ENCODE data around the gene BCO1.

BCO1 gene

GRCh38 chr16:81316176-81316496 lies 77.6 kb downstream of the BCO1 start:
- Histone ChIP-seq H3K4me1 (ENCODE audit: control insufficient read depth, insufficient read depth, low read length) (peaks cover 32% of the 10 kb centered on the region), H3K9me3 (ENCODE audit: control insufficient read depth in 2 of 2, low read length in 2 of 2) (no peaks in the 10 kb centered on the region), H3K27ac (ENCODE audit: low read length) (no peak overlapping the region), H3K27me3 (ENCODE audit: control insufficient read depth in 1 of 2, insufficient read depth in 2 of 2, low read length in 2 of 2) (no peaks in the 10 kb centered on the region), H3K36me3 (ENCODE audit: control insufficient read depth in 2 of 2, insufficient read depth in 2 of 2, low read length in 2 of 2) (peaks cover 0 to 4% of the 10 kb centered on the region in 2 donors), H3K4me3 (ENCODE audit: low read length in 2 of 2) (peak overlapping the region; percentile 99), H3K9ac (ENCODE audit: low read length in 2 of 2) (peak overlapping the region; percentile 67 to 69)

- no peak overlapping the region for H3K4me3 ChIP-seq (ENCODE audit: low read length in 2 of 2)
- no peaks in the 10 kb centered on the region for H3K36me3 ChIP-seq (ENCODE audit: control insufficient read depth in 2 of 2, insufficient read depth in 2 of 2, low read length in 2 of 2)
- H3K9me3 ChIP-seq (ENCODE audit: control insufficient read depth in 2 of 2, low read length in 2 of 2) = no peaks in the 10 kb centered on the region
- no peak overlapping the region for H3K9ac ChIP-seq (ENCODE audit: low read length in 2 of 2)
- H3K27me3 ChIP-seq (ENCODE audit: control insufficient read depth in 1 of 2, insufficient read depth in 2 of 2, low read length in 2 of 2) = no peaks in the 10 kb centered on the region
- no peak overlapping the region for H3K27ac ChIP-seq (ENCODE audit: low read length)
- peaks cover 26% of the 10 kb centered on the region for H3K4me1 ChIP-seq (ENCODE audit: control insufficient read depth, insufficient read depth, low read length)
Measured at GRCh38 chr16:81318711-81319110, 80.2 kb downstream of the BCO1 start.

GRCh38 chr16:81319221-81319912 lies 80.9 kb downstream of the BCO1 start:
- no peak overlapping the region for H3K4me3 ChIP-seq (ENCODE audit: low read length in 2 of 2)
- no peak overlapping the region for H3K27ac ChIP-seq (ENCODE audit: low read length)
- H3K27me3 ChIP-seq (ENCODE audit: control insufficient read depth in 1 of 2, insufficient read depth in 2 of 2, low read length in 2 of 2) = no peaks in the 10 kb centered on the region
- no peaks in the 10 kb centered on the region for H3K36me3 ChIP-seq (ENCODE audit: control insufficient read depth in 2 of 2, insufficient read depth in 2 of 2, low read length in 2 of 2)
- no peak overlapping the region for H3K9ac ChIP-seq (ENCODE audit: low read length in 2 of 2)
- H3K4me1 ChIP-seq (ENCODE audit: control insufficient read depth, insufficient read depth, low read length) = peaks cover 20% of the 10 kb centered on the region
- H3K9me3 ChIP-seq (ENCODE audit: control insufficient read depth in 2 of 2, low read length in 2 of 2) = no peaks in the 10 kb centered on the region

- Histone ChIP-seq H3K4me1 (ENCODE audit: control insufficient read depth, insufficient read depth, low read length) (peaks cover 15% of the 10 kb centered on the region), H3K36me3 (ENCODE audit: control insufficient read depth in 2 of 2, insufficient read depth in 2 of 2, low read length in 2 of 2) (no peaks in the 10 kb centered on the region), H3K9me3 (ENCODE audit: control insufficient read depth in 2 of 2, low read length in 2 of 2) (no peaks in the 10 kb centered on the region), H3K27me3 (ENCODE audit: control insufficient read depth in 1 of 2, insufficient read depth in 2 of 2, low read length in 2 of 2) (no peaks in the 10 kb centered on the region), H3K9ac (ENCODE audit: low read length in 2 of 2) (no peak overlapping the region), H3K4me3 (ENCODE audit: low read length in 2 of 2) (no peak overlapping the region), H3K27ac (ENCODE audit: low read length) (no peak overlapping the region)
Measured at GRCh38 chr16:81321039-81321438, 82.5 kb downstream of the BCO1 start.

GRCh38 chr16:81321536-81321935 lies 83.0 kb downstream of the BCO1 start:
- H3K36me3 ChIP-seq (ENCODE audit: control insufficient read depth in 2 of 2, insufficient read depth in 2 of 2, low read length in 2 of 2) = no peaks in the 10 kb centered on the region
- no peak overlapping the region for H3K4me3 ChIP-seq (ENCODE audit: low read length in 2 of 2)
- H3K9me3 ChIP-seq (ENCODE audit: control insufficient read depth in 2 of 2, low read length in 2 of 2) = no peaks in the 10 kb centered on the region
- H3K27ac ChIP-seq (ENCODE audit: low read length) = no peak overlapping the region
- H3K9ac ChIP-seq (ENCODE audit: low read length in 2 of 2) = no peak overlapping the region
- no peaks in the 10 kb centered on the region for H3K27me3 ChIP-seq (ENCODE audit: control insufficient read depth in 1 of 2, insufficient read depth in 2 of 2, low read length in 2 of 2)
- H3K4me1 ChIP-seq (ENCODE audit: control insufficient read depth, insufficient read depth, low read length) = peaks cover 10% of the 10 kb centered on the region

- H3K27ac ChIP-seq (ENCODE audit: low read length) = no peak overlapping the region
- no peak overlapping the region for H3K9ac ChIP-seq (ENCODE audit: low read length in 2 of 2)
- H3K27me3 ChIP-seq (ENCODE audit: control insufficient read depth in 1 of 2, insufficient read depth in 2 of 2, low read length in 2 of 2) = no peaks in the 10 kb centered on the region
- no peak overlapping the region for H3K4me3 ChIP-seq (ENCODE audit: low read length in 2 of 2)
- no peaks in the 10 kb centered on the region for H3K9me3 ChIP-seq (ENCODE audit: control insufficient read depth in 2 of 2, low read length in 2 of 2)
- no peaks in the 10 kb centered on the region for H3K36me3 ChIP-seq (ENCODE audit: control insufficient read depth in 2 of 2, insufficient read depth in 2 of 2, low read length in 2 of 2)
- H3K4me1 ChIP-seq (ENCODE audit: control insufficient read depth, insufficient read depth, low read length) = peaks cover 3% of the 10 kb centered on the region
Measured at GRCh38 chr16:81324808-81325207, 86.3 kb downstream of the BCO1 start.

- H3K27me3 ChIP-seq (ENCODE audit: control insufficient read depth in 1 of 2, insufficient read depth in 2 of 2, low read length in 2 of 2) = no peaks in the 10 kb centered on the region
- H3K9ac ChIP-seq (ENCODE audit: low read length in 2 of 2) = no peak overlapping the region
- H3K27ac ChIP-seq (ENCODE audit: low read length) = no peak overlapping the region
- H3K4me3 ChIP-seq (ENCODE audit: low read length in 2 of 2) = no peak overlapping the region
- H3K9me3 ChIP-seq (ENCODE audit: control insufficient read depth in 2 of 2, low read length in 2 of 2) = no peaks in the 10 kb centered on the region
- H3K4me1 ChIP-seq (ENCODE audit: control insufficient read depth, insufficient read depth, low read length) = no peaks in the 10 kb centered on the region
- H3K36me3 ChIP-seq (ENCODE audit: control insufficient read depth in 2 of 2, insufficient read depth in 2 of 2, low read length in 2 of 2) = no peaks in the 10 kb centered on the region
Measured at GRCh38 chr16:81327011-81327410, 88.5 kb downstream of the BCO1 start.

- no peaks in the 10 kb centered on the region for H3K4me1 ChIP-seq (ENCODE audit: control insufficient read depth, insufficient read depth, low read length)
- no peak overlapping the region for H3K4me3 ChIP-seq (ENCODE audit: low read length in 2 of 2)
- H3K36me3 ChIP-seq (ENCODE audit: control insufficient read depth in 2 of 2, insufficient read depth in 2 of 2, low read length in 2 of 2) = peaks cover 0 to 2% of the 10 kb centered on the region in 2 donors
- no peaks in the 10 kb centered on the region for H3K27me3 ChIP-seq (ENCODE audit: control insufficient read depth in 1 of 2, insufficient read depth in 2 of 2, low read length in 2 of 2)
- H3K9me3 ChIP-seq (ENCODE audit: control insufficient read depth in 2 of 2, low read length in 2 of 2) = no peaks in the 10 kb centered on the region
- no peak overlapping the region for H3K9ac ChIP-seq (ENCODE audit: low read length in 2 of 2)
- H3K27ac ChIP-seq (ENCODE audit: low read length) = no peak overlapping the region
Measured at GRCh38 chr16:81327447-81328196, 89.1 kb downstream of the BCO1 start.

- Histone ChIP-seq H3K9me3 (ENCODE audit: control insufficient read depth in 2 of 2, low read length in 2 of 2) (no peaks in the 10 kb centered on the region), H3K9ac (ENCODE audit: low read length in 2 of 2) (no peak overlapping the region), H3K36me3 (ENCODE audit: control insufficient read depth in 2 of 2, insufficient read depth in 2 of 2, low read length in 2 of 2) (peaks cover 0 to 3% of the 10 kb centered on the region in 2 donors), H3K27me3 (ENCODE audit: control insufficient read depth in 1 of 2, insufficient read depth in 2 of 2, low read length in 2 of 2) (no peaks in the 10 kb centered on the region), H3K27ac (ENCODE audit: low read length) (no peak overlapping the region), H3K4me3 (ENCODE audit: low read length in 2 of 2) (no peak overlapping the region), H3K4me1 (ENCODE audit: control insufficient read depth, insufficient read depth, low read length) (no peaks in the 10 kb centered on the region)
Measured at GRCh38 chr16:81329947-81330346, 91.5 kb downstream of the BCO1 start.

GRCh38 chr16:81333356-81333755 lies 94.9 kb downstream of the BCO1 start:
- Histone ChIP-seq H3K4me3 (ENCODE audit: low read length in 2 of 2) (no peak overlapping the region), H3K9me3 (ENCODE audit: control insufficient read depth in 2 of 2, low read length in 2 of 2) (no peaks in the 10 kb centered on the region), H3K27me3 (ENCODE audit: control insufficient read depth in 1 of 2, insufficient read depth in 2 of 2, low read length in 2 of 2) (no peaks in the 10 kb centered on the region), H3K36me3 (ENCODE audit: control insufficient read depth in 2 of 2, insufficient read depth in 2 of 2, low read length in 2 of 2) (peaks cover 0 to 3% of the 10 kb centered on the region in 2 donors), H3K4me1 (ENCODE audit: control insufficient read depth, insufficient read depth, low read length) (no peaks in the 10 kb centered on the region), H3K27ac (ENCODE audit: low read length) (no peak overlapping the region), H3K9ac (ENCODE audit: low read length in 2 of 2) (no peak overlapping the region)

- no peaks in the 10 kb centered on the region for H3K9me3 ChIP-seq (ENCODE audit: control insufficient read depth in 2 of 2, low read length in 2 of 2)
- H3K9ac ChIP-seq (ENCODE audit: low read length in 2 of 2) = no peak overlapping the region
- H3K36me3 ChIP-seq (ENCODE audit: control insufficient read depth in 2 of 2, insufficient read depth in 2 of 2, low read length in 2 of 2) = peaks cover 0 to 3% of the 10 kb centered on the region in 2 donors
- H3K27me3 ChIP-seq (ENCODE audit: control insufficient read depth in 1 of 2, insufficient read depth in 2 of 2, low read length in 2 of 2) = no peaks in the 10 kb centered on the region
- H3K27ac ChIP-seq (ENCODE audit: low read length) = no peak overlapping the region
- H3K4me1 ChIP-seq (ENCODE audit: control insufficient read depth, insufficient read depth, low read length) = no peaks in the 10 kb centered on the region
- H3K4me3 ChIP-seq (ENCODE audit: low read length in 2 of 2) = no peak overlapping the region
Measured at GRCh38 chr16:81335669-81336068, 97.2 kb downstream of the BCO1 start.

All from stomach smooth muscle (tissue), 2 donors.